Glomerular visceral epithelial cell (primary cell): ENCODE results near the gene ITPK1.

ENCODE experiments used
- DNase-seq: peaks from one replicate; pipeline ENCODE4 v3.0.0-alpha.2; 2016; ENCODE audit errors: extremely low spot score

ITPK1 gene

GRCh38 chr14:93028724-93029076, 87.0 kb downstream of the ITPK1 start:
- peak; percentile 36 for DNase-seq

- DNase-seq: peak; percentile 66
These were observed 87.7 kb downstream of the ITPK1 start for GRCh38 chr14:93027810-93028723.

- DNase-seq: no peak
These were observed 89.4 kb downstream of the ITPK1 start for GRCh38 chr14:93026339-93026738.

DNA sequence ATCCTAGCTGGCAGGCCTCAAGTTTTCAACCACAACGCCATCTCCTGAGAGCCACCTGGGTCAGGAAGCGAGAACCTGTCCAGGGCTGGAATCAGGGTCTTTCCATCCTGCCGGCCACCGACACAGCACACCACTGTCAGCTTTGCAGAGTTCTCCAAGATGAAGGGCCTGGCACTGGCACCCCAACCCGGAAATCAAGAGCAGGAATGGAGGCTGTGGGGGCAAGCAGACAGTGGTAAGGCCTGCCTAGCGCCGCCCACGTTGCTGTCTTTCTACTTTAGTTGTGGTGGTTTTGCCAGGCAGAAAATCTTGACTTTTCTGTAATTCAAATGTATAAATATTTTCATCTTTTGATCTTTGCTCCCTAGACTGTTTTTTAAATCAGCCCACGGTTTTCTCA, 90.7 kb downstream of the ITPK1 start:
- DNase-seq: no peak

DNA sequence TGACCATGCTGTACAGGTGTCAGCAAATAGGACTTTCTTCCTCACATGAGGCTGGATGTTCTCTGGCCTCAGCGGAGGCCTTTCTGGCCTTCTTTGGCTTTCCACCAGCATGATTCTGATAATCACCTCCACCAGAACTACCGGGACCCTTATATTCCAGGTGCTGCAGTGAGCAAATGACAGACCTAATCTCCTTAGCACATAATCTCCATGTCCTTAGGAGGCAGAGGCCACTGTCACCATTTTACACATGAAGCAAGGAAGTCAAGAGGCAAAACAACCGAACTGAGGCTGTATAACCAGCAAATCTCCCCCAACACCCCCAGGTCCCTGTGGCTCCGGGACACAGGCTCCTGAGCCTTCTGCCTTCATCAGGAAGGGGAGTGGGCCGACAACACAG, 91.2 kb downstream of the ITPK1 start:
- DNase-seq: no peak

- no peak for DNase-seq
These were observed 91.8 kb downstream of the ITPK1 start for GRCh38 chr14:93023802-93024434.

- no peak for DNase-seq
These were observed 92.7 kb downstream of the ITPK1 start for GRCh38 chr14:93023039-93023438.

DNA sequence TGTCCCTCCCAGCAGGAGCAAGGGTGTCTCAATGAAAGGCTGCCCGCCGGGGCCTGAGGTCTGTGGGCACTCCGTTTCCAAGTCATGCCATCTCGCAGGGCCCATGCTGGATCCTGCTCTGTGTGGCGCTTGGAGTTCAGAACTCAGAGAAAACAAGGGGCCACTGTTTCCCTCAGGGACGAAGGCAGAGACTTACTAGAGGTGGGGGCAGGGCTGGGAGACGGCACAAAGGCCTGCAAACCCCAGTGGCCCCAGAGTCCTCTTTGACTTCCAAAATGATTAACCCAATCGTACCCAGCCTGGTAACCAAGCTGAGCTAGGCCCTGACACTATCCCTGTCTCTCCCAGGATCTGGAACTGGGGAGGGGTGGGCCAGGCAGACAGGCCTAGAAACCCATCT, 95.8 kb downstream of the ITPK1 start:
- no peak for DNase-seq

DNA sequence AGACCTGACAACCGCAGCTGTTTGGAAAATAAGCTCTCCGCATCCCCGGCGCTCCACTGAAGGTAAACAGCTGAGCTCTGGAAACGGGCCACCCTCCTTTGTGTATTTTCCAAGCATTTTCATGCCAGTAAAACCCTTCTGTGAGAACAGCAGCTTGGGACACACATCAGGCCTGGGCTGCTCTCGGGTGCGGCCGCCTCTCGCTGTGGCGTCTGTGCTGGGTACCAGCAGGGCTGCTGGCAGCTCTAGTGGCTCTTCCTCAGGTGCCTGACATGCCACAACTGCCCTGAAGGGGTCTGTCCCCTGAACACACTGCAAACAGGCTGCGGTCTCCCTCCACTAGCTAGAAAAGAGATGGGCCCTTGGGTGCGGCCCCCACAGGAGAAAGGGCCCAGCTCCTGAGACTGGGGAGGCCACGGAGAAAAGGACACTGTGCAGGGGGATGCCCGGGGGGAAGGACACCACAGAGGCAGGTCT, 96.3 kb downstream of the ITPK1 start:
- no peak for DNase-seq

DNA sequence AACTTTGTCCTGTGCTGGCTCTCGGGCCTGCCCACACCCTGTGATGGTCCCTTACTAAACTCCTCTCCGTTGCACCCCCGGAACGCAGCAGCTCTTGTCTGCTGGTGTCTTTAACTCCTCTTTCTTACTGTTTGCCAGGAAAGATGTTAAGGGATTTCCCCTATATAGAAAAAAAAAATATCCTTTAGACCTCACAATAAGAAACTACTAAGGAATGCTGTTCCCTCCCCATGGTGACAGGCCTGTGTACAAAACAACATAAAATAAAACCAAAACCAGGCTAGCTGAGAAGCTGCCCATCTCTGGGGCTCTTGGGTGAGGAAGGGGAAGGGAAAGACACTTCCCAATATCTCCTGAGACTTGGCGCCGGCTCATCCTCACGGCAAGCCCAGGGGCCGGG, 97.4 kb downstream of the ITPK1 start:
- no peak for DNase-seq

GRCh38 chr14:93017898-93018297, 97.8 kb downstream of the ITPK1 start:
- DNase-seq: no peak

GRCh38 chr14:93017301-93017797, 98.4 kb downstream of the ITPK1 start:
- DNase-seq: no peak

GRCh38 chr14:93016275-93016845, 99.4 kb downstream of the ITPK1 start:
- DNase-seq: no peak

DNA sequence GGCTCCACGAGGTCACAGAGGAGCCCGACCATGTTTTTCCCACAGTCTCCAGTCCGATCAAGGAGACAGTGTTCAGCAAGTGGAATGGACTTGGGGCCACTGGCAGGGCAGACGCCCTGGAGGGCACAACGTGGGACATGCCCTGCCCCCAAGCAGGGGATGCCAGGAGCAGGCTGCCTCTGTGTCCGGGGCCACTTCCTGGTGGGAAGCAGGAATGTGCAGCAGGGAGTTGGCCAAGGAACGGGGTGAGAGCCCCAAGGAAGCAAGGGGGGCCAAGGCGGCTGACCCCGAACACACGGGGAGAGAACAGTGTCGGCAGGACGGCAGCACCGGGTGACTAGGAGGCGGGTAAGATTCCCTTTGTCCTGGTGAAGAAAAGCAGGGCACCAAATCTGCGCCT, 100.2 kb downstream of the ITPK1 start:
- DNase-seq: no peak

- DNase-seq: no peak
These were observed 100.7 kb downstream of the ITPK1 start for GRCh38 chr14:93015064-93015463.

GRCh38 chr14:93014058-93015023, 101.4 kb downstream of the ITPK1 start:
- no peak for DNase-seq

DNA sequence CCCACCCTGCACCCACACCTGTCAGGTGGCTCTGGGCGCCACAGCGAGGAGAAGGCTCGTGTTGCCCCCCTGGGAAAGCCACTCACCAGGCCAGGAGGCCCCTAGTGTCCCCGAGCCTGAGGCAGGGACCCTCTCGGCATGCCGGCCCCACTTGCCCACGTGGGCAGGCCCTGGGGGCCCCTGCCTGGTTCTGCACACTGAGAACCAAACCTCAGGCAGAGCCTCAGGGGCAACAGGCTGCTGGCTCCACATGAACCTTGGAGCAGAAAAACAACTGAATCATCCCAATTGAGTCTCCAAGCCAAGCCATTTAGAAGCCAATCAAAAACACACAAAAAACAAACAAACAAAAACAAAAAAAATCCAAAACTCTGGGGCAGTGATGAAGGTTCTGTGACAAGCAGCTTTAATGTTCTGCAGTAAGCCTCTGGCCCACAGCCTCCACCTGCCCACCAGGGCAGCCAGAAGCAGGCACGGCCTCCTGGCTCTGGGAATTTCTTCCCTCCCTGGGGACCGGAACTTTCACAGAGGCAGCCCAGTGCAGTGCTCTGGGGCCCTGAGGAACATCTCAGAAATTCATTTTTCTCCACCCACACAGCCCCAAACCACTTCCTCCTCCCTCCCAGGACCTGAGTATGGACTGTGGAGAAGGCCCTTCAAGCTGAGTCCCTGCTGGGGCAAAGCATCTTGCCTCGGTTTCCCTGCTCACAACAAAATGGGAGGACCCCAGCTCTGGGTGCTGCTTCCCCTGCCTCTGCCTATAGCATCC, 102.6 kb downstream of the ITPK1 start:
- DNase-seq: no peak

DNA sequence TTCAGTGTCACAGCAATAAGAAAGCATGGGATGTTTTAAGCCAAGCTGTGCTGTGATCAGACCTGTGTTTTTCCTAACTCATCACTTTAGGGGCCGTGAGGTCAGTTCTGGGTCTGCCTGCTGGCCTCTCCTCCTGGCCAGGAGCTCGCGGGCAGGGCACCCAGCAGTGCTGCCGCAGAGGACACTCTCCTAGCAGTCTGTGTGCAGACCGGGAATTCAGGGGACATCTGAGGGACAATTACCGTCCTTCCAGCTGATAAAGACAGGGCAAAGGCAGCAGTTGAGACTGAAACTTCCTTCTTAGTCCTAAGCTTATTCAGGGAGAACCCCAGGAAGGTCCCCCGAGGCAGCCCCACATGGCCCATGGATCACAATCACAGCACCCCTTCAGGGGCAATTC, 103.2 kb downstream of the ITPK1 start:
- DNase-seq: no peak

- no peak for DNase-seq
These were observed 103.9 kb downstream of the ITPK1 start for GRCh38 chr14:93011650-93012325.

DNA sequence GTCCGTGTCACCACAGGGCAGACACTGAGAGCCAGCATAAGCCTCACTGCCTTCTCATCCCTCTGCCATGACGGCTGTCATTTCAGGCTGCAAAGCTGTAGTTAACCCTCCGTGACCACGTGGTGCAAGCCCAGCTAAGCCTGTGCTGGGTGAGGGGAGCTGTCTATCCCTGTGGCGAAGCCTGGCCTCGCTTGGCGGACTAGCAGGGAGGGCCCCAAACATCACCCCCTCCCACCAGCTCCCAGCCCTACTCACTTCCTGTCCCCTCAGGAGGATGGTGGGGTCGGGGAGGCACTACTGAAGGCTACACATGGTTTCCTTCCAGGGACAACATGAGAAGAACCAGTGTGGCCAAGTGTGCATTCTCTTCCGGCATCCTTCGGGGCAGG, 104.6 kb downstream of the ITPK1 start:
- no peak for DNase-seq
